GM19468 (cell line): ENCODE measurements around the gene LRP6.

Experiments used
- ATAC-seq: cut with Tn5 transposase; IDR thresholded peaks from one replicate; pipeline ENCODE4 v1.9.1; 2021; ENCODE audit warnings: mild to moderate bottlenecking, moderate library complexity, moderate number of reproducible peaks; ENCODE audit not compliant: unreplicated experiment; ENCODE audit errors: extremely low read depth

The LRP6 gene

GRCh38 chr12:12217018-12217359, 49.9 kb downstream of the LRP6 start:
- ATAC-seq = no peak

- no peak for ATAC-seq
Observed at GRCh38 chr12:12216349-12217017, 50.4 kb downstream of the LRP6 start.

GRCh38 chr12:12214635-12215131, 52.2 kb downstream of the LRP6 start:
- ATAC-seq = no peak

GRCh38 chr12:12214201-12214600, 52.6 kb downstream of the LRP6 start:
- ATAC-seq = no peak

GRCh38 chr12:12212769-12213168, 54.1 kb downstream of the LRP6 start:
- no peak for ATAC-seq

- ATAC-seq = no peak
Observed at GRCh38 chr12:12210983-12211382, 55.9 kb downstream of the LRP6 start.

GRCh38 chr12:12210416-12210815, 56.4 kb downstream of the LRP6 start:
- ATAC-seq = no peak

- no peak for ATAC-seq
Observed at GRCh38 chr12:12209675-12210074, 57.2 kb downstream of the LRP6 start.

GRCh38 chr12:12209043-12209442, 57.8 kb downstream of the LRP6 start:
- ATAC-seq = no peak

- no peak for ATAC-seq
Observed at GRCh38 chr12:12207746-12208145, 59.1 kb downstream of the LRP6 start.

- ATAC-seq = no peak
Observed at GRCh38 chr12:12206776-12207388, 60.0 kb downstream of the LRP6 start.

- no peak for ATAC-seq
Observed at GRCh38 chr12:12202747-12203146, 64.1 kb downstream of the LRP6 start.

GRCh38 chr12:12202105-12202504, 64.7 kb downstream of the LRP6 start:
- ATAC-seq = no peak

- ATAC-seq = no peak
Observed at GRCh38 chr12:12201274-12201758, 65.5 kb downstream of the LRP6 start.

GRCh38 chr12:12200363-12200762, 66.5 kb downstream of the LRP6 start:
- no peak for ATAC-seq

GRCh38 chr12:12198124-12198523, 68.7 kb downstream of the LRP6 start:
- no peak for ATAC-seq

GRCh38 chr12:12197128-12197527, 69.7 kb downstream of the LRP6 start:
- ATAC-seq = no peak

- ATAC-seq = no peak
Observed at GRCh38 chr12:12195516-12195915, 71.3 kb downstream of the LRP6 start.

- ATAC-seq = no peak
Observed at GRCh38 chr12:12195081-12195480, 71.8 kb downstream of the LRP6 start.

- no peak for ATAC-seq
Observed at GRCh38 chr12:12194206-12194605, 72.6 kb downstream of the LRP6 start.

- ATAC-seq = no peak
Observed at GRCh38 chr12:12191008-12191407, 75.8 kb downstream of the LRP6 start.
